T47D (cell line): ENCODE measurements around the gene OR8B8.
"Not testable (repeated sequence)": the region's sequence is repeated elsewhere in the genome, so short reads cannot be mapped to it uniquely, and the experiment has no call there.

Experiments used
- DNase-seq, 2 experiments: peaks; one replicate each; pipeline versions ENCODE4 v3.0.0 to v3.0.0-alpha.2; 2011 to 2012; ENCODE audit warnings: low read depth in 1 of 2, low spot score in 1 of 2
- JUND ChIP-seq: IDR thresholded peaks from 2 replicates; pipeline ENCODE4 v1.6.1; 2012; ENCODE audit warnings: low read depth
- in situ Hi-C: cut with HindIII; loops from 2 replicates; pipeline ENCODE4 v1.10.0; 2016; ENCODE audit warnings: low sequenced_read_pairs, low pct_unique_long_range_greater_than_20kb

Gene OR8B8

GRCh38 chr11:124429599-124429998, 15.9 kb downstream of the OR8B8 start:
- in situ Hi-C loops, result no loop called here
- no peak for DNase-seq
- no peak for TF ChIP-seq JUND

DNA sequence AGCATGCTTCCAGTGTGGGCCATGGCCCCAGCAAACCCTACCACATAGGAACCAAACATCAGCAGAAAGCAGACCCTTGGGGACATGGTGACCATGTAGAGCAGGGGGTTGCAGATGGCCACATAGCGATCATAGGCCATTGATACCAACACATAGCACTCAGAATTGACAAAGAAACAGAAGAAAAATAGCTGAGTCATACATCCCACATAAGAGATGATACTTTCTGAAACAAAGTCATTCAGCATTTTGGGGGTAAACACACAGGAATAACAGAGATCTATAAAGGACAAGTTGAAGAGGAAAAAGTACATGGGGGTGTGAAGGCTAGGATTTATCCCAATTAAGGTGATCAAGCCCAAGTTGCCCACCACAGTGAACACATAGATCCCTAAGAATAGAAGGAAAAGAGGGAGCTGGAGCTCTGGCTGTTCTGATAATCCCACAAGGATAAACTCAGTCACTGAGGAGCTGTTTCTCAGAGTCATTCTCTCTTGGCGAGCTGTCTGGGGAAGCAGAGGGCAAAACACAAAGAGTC, 21.0 kb downstream of the OR8B8 start, which contains the start of gene OR8B4:
Gene OR8B4 (minus strand): TSS at position 488 of the 538 bp plus-strand sequence. CDS start 0 bp downstream, at position 488.
- no peak for TF ChIP-seq JUND
- in situ Hi-C loops, result no loop called here

GRCh38 chr11:124421043-124421442, 24.5 kb downstream of the OR8B8 start:
- TF ChIP-seq JUND, result no peak
- in situ Hi-C loops, result no loop called here
- DNase-seq, result no peak

More for the DNA sequence above, 21.0 kb downstream of the OR8B8 start, which contains the start of gene OR8B4:
- DNase-seq, result no peak

DNA sequence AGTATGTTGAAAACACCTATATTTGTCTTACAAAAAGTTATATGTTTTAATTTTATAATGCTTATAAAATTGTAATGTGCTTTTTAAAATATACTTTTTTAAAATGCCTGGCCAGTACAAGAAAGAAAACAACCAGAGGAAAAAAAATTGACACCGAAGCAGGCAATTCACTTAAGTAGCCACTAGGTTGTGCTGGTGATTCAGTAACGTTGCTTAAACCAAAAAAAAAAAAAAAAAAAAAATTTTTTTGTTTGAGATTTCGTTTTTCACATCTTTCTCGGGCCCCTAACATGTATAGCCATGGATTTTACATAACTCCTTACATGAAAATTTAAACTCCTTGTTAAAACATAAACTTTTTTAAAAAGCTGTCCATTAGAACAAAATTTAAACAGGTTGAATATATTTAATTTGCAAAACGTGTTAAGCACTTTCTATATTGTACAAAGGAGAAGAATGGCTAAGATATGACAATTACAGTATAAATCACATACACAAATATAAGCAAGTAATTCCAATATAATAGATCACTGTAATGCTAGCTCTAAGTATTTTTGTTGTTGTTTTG, 30.1 kb downstream of the OR8B8 start:
- in situ Hi-C loops, result no loop called here
- no peak for TF ChIP-seq JUND
- DNase-seq, result peak; percentile 50 to 66

GRCh38 chr11:124409906-124410305, 35.6 kb downstream of the OR8B8 start:
- no peak for TF ChIP-seq JUND
- in situ Hi-C loops, result no loop called here
- DNase-seq, result no peak

- no peak for DNase-seq
- no peak for TF ChIP-seq JUND
- in situ Hi-C loops, result no loop called here
Observed at GRCh38 chr11:124405581-124405980, 39.9 kb downstream of the OR8B8 start.

DNA sequence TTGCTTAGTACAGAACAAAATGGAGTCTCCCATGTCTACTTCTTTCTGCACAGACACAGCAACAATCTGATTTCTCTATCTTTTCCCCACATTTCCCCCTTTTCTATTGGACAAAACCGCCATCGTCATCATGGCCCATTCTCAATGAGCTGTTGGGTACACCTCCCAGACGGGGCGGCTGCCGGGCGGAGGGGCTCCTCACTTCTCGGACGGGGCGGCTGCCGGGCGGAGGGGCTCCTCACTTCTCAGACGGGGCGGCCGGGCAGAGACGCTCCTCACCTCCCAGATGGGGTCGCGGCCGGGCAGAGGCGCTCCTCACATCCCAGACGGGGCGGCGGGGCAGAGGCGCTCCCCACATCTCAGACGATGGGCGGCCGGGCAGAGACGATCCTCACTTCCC, 42.3 kb downstream of the OR8B8 start:
- in situ Hi-C loops, DNase-seq: not testable (repeated sequence)

- TF ChIP-seq JUND, result no peak
- peak; percentile 67 to 89 for DNase-seq
- in situ Hi-C loops, result no loop called here
Observed at GRCh38 chr11:124402326-124402922, 43.1 kb downstream of the OR8B8 start.

DNA sequence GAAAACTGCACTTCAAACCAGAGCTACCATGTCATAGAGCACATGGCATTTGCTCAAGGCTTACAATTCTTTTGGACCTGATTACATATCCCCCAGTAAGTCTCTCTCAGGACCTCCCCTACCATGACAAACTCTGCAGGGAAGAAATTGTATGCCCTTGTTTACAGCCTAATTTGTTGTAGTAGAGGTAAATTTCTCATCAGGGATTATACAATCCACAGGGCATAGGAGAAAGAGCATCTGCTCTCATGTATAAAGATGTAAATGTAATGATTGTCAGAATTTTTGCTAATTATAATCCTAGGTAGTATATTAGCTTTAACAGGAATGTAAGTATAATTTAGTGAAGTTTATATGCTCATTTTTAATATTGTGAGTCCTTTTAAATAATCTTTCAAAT, 46.6 kb downstream of the OR8B8 start, which contains the start of gene OR8B3:
Gene OR8B3 (minus strand): TSS at position 101 of the 400 bp plus-strand sequence. CDS start 1,673 bp downstream, outside the sequence.
- TF ChIP-seq JUND, result no peak
- no peak for DNase-seq
- in situ Hi-C loops, result no loop called here

- DNase-seq, in situ Hi-C loops: not testable (repeated sequence)
Observed at GRCh38 chr11:124396847-124397246, 48.6 kb downstream of the OR8B8 start.

DNA sequence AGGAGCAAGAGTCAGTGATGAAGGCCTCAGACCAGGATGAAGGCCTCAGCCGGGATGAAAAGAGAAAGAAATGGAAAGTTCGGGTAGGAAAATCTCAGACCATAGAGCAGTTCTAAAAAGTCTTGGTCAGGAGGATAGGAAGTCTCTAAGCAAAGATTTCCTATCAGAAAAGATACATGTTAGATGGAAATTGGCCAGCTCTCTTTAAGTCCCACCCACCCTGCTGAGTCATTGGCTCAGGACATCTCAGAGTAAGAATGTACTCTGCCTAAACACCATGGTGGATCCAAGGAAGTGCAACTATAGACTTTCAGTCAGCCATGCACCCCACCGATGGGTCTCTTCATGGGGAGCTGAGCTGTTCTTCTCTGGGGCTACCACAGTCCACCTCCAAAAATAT, 51.1 kb downstream of the OR8B8 start:
- in situ Hi-C loops, result no loop called here
- TF ChIP-seq JUND, result no peak
- no peak for DNase-seq
